GM12864 (cell line): ENCODE measurements around the gene SRSF9.
"Not testable (repeated sequence)": the region's sequence is repeated elsewhere in the genome, so short reads cannot be mapped to it uniquely, and the experiment has no call there.

ENCODE experiments used
- DNase-seq: peaks from one replicate; pipeline ENCODE4 v3.0.0-alpha.2; 2011; ENCODE audit warnings: low read depth
- H3K4me3 ChIP-seq: 2 replicates; pipeline ENCODE4 v1.5.1; 2011; ENCODE audit warnings: mild to moderate bottlenecking, low read depth, low read length, control low read depth
- TF ChIP-seq, protein P1 (sequence below): IDR thresholded peaks from 2 replicates; pipeline ENCODE4 v1.5.1; 2011; ENCODE audit warnings: low read depth, mild to moderate bottlenecking, moderate library complexity, low read length, control low read depth, inconsistent platforms; ENCODE audit errors: missing control alignments

Gene SRSF9

DNA sequence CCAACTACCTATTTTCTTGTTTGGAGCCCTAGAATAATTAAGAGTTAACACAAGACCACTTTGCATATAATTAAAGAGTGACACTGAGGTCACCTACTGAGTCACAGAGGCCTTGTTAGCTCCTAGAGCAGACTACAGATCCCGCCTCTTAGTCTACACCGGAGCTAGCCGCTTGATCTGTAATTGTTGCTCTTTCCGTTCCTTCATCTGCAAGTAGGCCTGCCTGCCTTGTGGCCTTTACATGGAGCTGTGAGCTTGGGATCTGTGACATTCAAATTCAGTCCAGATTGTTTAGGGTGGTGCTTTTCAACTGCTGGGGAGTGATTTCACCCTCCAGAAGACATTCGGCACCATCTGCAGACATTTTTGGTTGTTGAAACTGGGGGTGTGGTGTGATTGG, 20.8 kb upstream of the SRSF9 start:
- no peak for DNase-seq
- H3K4me3 ChIP-seq: no peak overlapping the region
- TF ChIP-seq, protein P1, sequence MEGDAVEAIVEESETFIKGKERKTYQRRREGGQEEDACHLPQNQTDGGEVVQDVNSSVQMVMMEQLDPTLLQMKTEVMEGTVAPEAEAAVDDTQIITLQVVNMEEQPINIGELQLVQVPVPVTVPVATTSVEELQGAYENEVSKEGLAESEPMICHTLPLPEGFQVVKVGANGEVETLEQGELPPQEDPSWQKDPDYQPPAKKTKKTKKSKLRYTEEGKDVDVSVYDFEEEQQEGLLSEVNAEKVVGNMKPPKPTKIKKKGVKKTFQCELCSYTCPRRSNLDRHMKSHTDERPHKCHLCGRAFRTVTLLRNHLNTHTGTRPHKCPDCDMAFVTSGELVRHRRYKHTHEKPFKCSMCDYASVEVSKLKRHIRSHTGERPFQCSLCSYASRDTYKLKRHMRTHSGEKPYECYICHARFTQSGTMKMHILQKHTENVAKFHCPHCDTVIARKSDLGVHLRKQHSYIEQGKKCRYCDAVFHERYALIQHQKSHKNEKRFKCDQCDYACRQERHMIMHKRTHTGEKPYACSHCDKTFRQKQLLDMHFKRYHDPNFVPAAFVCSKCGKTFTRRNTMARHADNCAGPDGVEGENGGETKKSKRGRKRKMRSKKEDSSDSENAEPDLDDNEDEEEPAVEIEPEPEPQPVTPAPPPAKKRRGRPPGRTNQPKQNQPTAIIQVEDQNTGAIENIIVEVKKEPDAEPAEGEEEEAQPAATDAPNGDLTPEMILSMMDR: no peak

DNA sequence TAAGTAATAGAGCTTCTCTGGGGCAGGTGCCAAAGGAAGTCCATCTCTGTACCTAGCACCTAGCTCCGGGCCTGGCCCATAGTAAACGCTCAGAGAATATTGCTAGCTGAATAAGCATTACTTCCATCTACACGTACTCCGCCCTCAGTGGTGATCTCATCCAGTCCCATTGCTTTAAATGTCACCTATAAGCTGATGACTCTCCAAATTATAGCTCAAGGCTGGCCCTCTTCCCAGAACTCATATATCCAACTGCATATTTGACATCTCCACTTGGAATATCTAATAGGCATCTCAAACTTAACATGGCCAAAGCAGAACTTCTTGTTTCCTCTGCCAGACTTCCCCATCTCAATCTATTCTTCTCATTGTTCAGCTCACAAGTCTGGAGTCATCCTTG, 19.5 kb upstream of the SRSF9 start:
- no peak overlapping the region for H3K4me3 ChIP-seq
- DNase-seq: no peak
- TF ChIP-seq, protein P1: no peak

DNA sequence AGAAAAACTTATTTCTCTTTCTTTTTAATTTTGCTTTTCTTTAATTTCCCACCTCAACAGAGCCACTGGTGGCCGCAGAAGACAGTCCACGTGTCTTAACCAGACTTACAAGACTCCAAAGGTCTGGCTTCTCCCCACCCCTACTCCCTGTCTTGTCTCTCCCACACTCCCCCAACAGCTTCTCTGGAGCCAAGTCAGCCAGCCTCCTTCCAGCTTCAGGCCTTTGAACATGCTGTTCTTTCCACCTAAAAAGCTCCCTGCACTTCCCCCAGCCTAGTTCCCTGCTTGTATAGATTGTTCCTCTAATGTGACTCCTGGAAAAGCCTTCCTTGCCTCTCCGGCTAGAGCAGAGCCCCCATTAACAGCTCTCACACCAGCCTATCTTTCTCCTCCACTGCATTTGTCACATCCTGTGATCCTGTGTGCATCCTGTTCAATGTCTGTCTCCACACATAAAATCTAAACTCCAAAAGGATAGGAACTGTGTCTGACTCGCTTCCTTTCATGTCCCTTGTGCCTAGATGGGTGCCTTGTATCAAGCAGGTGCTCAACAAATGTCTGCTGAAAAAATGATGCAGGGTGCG, 18.6 kb upstream of the SRSF9 start:
- no peak for DNase-seq
- TF ChIP-seq, protein P1: no peak
- H3K4me3 ChIP-seq: no peak overlapping the region

DNA sequence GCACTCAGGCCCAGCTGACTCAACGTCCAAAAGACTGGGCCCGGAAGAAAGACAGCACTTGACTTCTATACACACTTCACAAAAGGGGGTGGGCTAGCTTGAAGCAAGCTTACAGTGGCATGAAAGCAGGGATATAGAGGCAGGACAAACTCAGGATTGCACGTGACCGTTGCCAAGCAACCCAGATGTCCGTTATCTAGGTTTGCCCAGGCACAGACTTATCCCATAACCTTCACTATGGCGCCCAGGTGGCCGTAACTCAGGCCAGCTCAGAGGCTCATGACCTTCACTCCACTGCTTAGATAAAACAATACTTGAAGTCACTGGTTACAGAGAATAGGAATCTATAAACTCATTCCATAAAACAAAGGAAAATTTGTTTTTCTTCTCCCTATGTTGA, 18.0 kb upstream of the SRSF9 start:
- not testable (repeated sequence) for DNase-seq, H3K4me3 ChIP-seq

DNA sequence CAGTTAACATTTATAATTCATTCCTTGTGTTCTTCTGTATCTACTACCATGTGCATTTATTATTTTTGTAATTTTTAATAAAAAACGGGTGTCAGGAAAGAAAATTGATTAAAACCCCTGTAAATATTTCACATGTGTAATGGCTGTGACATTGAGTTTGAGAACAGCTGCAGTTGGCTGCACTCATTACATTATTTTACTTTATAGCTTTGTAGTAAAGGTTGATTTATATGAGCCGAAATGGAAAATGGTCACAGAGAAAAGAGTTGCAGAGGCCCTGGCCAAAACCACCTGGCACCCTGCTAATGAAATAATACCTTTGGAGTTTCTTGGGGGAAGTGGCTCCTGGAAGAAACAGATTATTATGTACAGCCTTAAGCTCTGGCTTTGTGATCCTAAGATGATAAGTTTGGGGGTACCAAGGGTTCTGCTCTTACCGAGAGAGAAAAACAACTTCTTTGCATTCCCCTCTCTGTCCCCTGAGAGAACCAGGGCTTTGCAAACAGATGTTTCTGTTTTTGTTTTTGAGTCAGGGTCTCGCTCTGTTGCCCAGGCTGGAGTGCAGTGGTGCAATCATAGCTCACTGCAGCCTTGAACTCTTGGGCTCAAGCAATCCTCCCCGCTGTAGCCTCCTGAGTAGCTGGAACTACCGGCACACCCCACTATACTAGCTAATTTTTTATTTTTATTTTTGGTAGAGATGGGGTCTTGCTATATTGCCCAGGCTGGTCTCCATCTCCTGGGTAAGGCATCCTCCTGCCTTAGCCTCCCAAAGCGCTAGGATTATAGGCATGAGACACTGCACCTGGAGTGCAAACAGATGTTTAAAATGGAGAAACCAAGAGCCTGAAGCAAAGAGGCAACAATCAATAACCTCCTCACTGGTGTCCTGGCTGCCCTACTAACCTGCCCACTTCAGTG, 16.7 kb upstream of the SRSF9 start:
- no peak overlapping the region for H3K4me3 ChIP-seq
- TF ChIP-seq, protein P1: no peak
- no peak for DNase-seq

DNA sequence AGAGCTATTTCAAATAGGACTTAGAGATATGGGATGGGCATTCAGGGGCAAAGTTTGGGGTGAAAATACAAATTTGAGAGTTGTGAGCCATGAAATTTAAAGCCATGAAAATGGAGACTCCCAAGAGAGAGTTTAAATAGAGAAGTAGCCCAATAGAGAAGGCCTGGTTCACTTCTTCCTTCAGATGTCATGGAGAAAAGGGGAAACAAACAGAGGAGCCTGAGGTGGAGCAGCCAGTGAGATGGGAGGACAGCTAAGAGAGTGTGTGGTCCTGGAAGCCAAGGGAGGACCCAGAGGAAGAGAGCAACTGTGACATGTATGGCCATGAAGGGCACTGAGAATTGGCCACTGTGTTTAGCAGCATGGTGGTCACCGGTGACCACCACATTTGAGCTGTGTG, 14.1 kb upstream of the SRSF9 start:
- H3K4me3 ChIP-seq: no peak overlapping the region
- DNase-seq: no peak
- TF ChIP-seq, protein P1: no peak

DNA sequence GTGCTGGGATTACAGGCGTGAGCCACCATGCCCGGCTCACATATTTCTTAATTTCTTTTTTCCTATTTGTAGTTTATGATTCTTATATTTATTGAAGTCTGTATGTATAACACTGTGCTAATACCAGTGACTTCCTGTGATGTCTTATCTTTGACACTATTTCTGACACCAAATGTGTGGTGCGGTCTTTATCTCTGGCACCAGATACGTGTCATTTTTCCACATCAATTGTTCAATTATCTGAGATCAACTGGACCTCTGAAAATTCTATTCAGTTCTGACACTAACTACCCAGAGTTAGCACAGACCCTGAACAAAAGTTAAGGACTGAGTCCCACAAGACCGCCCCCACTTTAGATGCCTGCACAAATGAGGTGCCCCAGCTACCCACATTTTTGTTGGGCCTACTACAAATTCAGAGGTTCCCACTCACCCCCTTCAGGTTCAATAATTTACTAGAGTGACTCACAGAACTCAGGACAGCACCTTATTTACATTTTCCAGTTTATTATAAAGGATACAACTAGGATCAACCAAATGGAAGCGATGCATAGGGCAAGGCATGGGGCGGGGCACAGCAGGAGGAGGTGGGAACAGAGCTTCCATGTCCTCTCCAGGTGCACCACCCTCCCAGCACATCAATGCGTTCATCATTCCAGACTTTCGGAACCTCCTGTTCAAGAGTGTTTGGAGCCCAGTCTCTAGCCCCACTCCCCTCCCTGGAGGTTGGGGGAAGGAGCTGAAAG, 11.6 kb upstream of the SRSF9 start:
- TF ChIP-seq, protein P1: no peak
- no peak overlapping the region for H3K4me3 ChIP-seq
- no peak for DNase-seq
